Measurements from ENCODE around the gene ANKUB1.
A peak's percentile ranks its signal among the peaks of the same experiment; 100 is the strongest.

The ANKUB1 gene

DNA sequence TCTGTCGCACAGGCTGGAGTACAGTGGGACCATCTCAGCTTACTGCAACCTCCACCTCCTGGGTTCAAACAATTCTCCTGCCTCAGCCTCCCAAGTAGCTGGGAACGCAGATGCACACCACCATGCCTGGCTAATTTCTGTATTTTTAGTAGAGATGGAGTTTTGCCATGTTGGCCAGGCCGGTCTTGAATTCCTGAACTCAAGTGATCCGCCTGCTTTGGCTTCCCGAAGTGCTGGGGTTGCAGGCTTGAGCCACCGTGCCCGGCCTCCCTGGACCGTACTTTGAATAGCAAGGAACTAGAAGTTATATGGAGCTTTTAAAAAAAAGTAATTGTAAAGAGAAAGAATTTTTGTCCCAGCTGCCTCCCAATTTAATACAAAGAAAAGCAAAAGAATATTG lies 8.3 kb upstream of the ANKUB1 start:
- in situ Hi-C loops (cut with MboI; ENCODE audit: low sequenced_read_pairs), result no loop called here

DNA sequence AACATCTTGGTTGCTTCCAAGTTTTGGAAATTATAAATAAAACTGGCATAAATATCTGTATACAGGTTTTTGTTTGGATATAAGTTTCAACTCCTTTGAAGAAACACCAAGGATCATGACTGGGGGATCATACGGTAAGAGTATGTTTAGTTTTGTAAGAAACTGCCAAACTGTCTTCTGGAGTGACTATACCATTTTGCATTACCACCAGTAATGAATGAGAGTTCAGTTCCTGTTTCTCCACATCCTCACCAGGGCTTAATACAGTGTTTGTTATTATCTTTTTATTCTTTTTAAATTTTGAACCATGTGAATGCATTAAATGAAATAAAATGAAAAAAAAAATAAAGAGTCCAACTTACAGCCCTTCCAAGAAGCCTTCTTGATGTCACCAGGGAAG lies 3.7 kb upstream of the ANKUB1 start:
- Histone ChIP-seq H3K4me1 (peaks cover 19% of the 10 kb centered on the region), H3K27me3 (ENCODE audit: low read depth) (no peaks in the 10 kb centered on the region), H3K4me3 (no peak overlapping the region), H3K9me3 (no peaks in the 10 kb centered on the region), H3K36me3 (replicated peaks) (no peaks in the 10 kb centered on the region)
- no peak for DNase-seq (ENCODE audit: low spot score in 2 of 2)
- in situ Hi-C loops (cut with MboI; ENCODE audit: low sequenced_read_pairs), result no loop called here

More for the DNA sequence above, 8.3 kb upstream of the ANKUB1 start:
- H3K36me3 ChIP-seq (replicated peaks), result no peaks in the 10 kb centered on the region
- no peak overlapping the region for H3K4me3 ChIP-seq
- no peaks in the 10 kb centered on the region; the same call in 1 of the 2 replicates for H3K9me3 ChIP-seq
- no peak for DNase-seq (ENCODE audit: low spot score in 2 of 2)
- H3K27me3 ChIP-seq (ENCODE audit: low read depth), result no peaks in the 10 kb centered on the region
- no peaks in the 10 kb centered on the region for H3K4me1 ChIP-seq

DNA sequence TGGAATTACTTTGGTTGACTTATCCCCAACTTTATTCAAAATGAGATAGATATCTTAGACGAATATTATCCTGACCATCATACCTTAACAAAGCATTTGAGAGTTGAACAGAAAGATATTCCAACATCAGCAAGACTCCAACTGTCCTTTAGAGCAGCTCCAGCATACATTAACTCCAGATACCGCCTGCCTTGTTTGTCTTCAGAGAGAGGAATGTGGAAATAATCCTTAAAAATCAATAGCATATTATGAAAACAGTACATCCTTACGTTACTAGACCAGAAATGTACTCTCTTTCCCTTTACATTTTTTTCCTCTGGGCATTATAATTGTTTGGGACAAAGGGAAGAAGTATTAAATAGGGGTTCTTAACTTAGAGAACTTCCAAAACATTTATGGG lies 1.7 kb downstream of the ANKUB1 start:
- Histone ChIP-seq H3K27me3 (ENCODE audit: low read depth) (no peaks in the 10 kb centered on the region), H3K36me3 (replicated peaks) (no peaks in the 10 kb centered on the region), H3K9me3 (no peaks in the 10 kb centered on the region), H3K4me1 (peaks cover 32% of the 10 kb centered on the region), H3K4me3 (no peak overlapping the region; the same call in 1 of the 2 replicates)
- peak in 1 of 2 experiments; percentile 38 for DNase-seq (ENCODE audit: low spot score in 2 of 2)
- in situ Hi-C loops (cut with MboI; ENCODE audit: low sequenced_read_pairs), result no loop called here

DNA sequence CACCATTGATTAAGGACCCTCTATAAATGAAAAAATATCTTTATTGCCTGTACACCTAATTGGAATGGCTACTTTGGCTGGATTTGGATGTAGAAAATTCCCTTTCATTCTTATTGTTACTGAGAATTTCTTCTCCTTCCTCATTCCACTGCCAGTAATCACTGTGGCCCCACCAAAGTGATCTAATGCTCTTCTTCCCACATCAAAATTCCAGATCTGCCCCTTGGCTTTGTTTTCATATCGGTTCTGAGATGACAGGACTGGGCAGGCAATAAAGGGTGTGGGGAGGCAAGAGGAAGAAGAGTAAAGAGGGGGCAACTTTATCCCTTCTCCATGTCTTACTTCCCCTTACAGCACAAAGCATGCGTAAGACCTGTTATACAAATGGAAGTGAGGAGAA lies 2.1 kb downstream of the ANKUB1 start:
- Histone ChIP-seq H3K27me3 (ENCODE audit: low read depth) (no peaks in the 10 kb centered on the region), H3K4me1 (peaks cover 32% of the 10 kb centered on the region), H3K36me3 (replicated peaks) (no peaks in the 10 kb centered on the region), H3K9me3 (no peaks in the 10 kb centered on the region), H3K4me3 (no peak overlapping the region; the same call in 1 of the 2 replicates)
- no peak for DNase-seq (ENCODE audit: low spot score in 2 of 2)
- in situ Hi-C loops (cut with MboI; ENCODE audit: low sequenced_read_pairs), result no loop called here

DNA sequence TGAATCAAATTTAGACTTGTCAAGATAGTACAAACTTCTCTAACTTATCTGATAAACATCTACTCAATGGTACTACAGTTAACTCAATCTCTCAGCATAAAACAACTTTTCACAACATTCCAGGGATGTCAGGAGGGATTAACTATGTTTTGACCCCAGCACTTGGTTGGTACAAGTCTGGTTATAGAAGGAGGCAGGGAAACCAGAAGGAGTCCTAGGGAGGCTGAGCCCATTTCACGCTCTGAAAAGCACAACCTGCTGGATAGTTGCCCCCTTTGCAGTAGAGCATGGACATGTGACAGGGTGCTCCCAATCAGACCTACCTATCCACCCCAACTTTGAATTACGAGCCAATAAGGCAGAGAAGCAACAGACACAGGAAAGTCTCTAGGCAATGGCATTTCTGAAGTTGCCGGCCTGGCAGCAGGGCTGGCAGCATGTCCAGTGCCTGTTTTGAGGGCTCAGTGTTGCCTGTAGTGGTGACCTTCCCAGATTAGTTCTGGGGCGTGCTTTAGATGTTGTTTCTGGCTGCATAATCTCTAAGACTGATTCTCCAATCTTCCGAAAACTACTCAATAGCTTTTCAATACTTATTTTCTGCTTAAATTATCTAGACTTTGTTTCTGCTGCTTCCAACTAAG lies 8.2 kb downstream of the ANKUB1 start:
- DNase-seq (ENCODE audit: low spot score in 2 of 2), result peak; percentile 76 to 92
- no peaks in the 10 kb centered on the region for H3K36me3 ChIP-seq (replicated peaks)
- in situ Hi-C loops (cut with MboI; ENCODE audit: low sequenced_read_pairs), result no loop called here

DNA sequence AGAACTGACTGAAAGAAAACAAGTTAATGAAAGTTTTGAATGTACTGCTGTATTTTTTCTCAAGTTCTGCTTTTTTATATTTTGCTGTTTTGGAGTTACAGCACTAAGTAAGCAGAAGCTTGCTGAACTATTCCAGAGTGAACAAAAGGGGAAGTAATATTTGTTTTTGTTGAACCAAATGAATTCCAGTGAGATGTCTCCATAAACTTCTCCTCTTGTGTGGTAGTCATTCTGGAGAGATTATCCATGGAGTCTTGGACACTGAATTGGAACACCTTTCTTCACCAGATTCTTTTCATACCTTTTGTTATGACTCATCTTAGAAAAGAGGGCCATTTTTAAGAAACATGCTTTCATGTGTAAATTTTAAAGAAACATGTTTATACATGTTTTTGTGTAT lies 8.8 kb downstream of the ANKUB1 start:
- Histone ChIP-seq H3K36me3 (replicated peaks) (no peaks in the 10 kb centered on the region), H3K27me3 (ENCODE audit: low read depth) (no peaks in the 10 kb centered on the region), H3K4me3 (no peak overlapping the region), H3K4me1 (peaks cover 20% of the 10 kb centered on the region), H3K9me3 (no peaks in the 10 kb centered on the region)
- peak in 1 of 2 experiments; percentile 99 for DNase-seq (ENCODE audit: low spot score in 2 of 2)
- in situ Hi-C loops (cut with MboI; ENCODE audit: low sequenced_read_pairs), result no loop called here

More for the DNA sequence above, 8.2 kb downstream of the ANKUB1 start:
- Histone ChIP-seq H3K9me3 (no peaks in the 10 kb centered on the region), H3K27me3 (ENCODE audit: low read depth) (no peaks in the 10 kb centered on the region), H3K4me3 (no peak overlapping the region), H3K4me1 (peaks cover 20% of the 10 kb centered on the region)

DNA sequence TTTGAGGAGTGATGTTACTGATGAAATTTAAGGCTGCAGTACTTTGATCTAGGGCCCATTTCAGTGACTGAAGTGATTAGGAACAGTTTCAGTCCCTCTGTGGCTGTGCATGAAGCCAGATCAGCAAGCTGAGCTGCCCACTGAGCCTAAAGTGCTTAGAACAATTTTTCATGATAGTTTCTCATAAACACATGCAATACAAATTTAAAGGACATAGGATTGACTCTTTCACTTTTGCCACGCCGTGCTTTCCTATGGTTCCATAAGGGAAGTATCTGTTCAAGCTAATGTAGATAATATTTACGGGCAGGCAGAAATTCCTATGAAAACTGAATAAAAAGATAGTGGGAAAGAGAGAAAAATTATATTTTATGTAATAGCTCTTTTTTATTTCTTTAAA lies 10.6 kb downstream of the ANKUB1 start:
- Histone ChIP-seq H3K9me3 (no peaks in the 10 kb centered on the region), H3K4me1 (peaks cover 20% of the 10 kb centered on the region), H3K27me3 (ENCODE audit: low read depth) (no peaks in the 10 kb centered on the region), H3K4me3 (no peak overlapping the region), H3K36me3 (replicated peaks) (no peaks in the 10 kb centered on the region)
- in situ Hi-C loops (cut with MboI; ENCODE audit: low sequenced_read_pairs), result no loop called here
- no peak for DNase-seq (ENCODE audit: low spot score in 2 of 2)

DNA sequence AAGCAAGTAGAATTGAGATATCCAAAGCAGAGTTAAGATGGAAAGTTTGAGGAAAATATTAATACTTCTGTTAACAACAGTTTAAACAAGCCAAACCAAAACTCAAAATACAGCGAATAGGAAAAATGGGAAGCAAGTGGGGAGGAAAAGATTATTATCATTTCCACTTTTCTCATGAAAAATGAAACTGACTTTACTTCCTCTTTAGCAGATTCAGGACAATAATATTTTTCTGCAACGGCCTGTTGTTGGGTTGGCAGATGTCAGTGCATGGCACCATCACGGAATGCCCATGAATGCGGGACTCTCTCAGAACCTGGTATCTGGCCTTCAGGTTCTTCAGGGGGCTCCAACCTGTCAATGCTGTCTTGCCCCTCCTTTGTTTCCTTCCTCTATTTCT lies 11.1 kb downstream of the ANKUB1 start:
- Histone ChIP-seq H3K4me3 (no peak overlapping the region), H3K9me3 (no peaks in the 10 kb centered on the region), H3K36me3 (replicated peaks) (no peaks in the 10 kb centered on the region), H3K27me3 (ENCODE audit: low read depth) (no peaks in the 10 kb centered on the region), H3K4me1 (peaks cover 20% of the 10 kb centered on the region)
- in situ Hi-C loops (cut with MboI; ENCODE audit: low sequenced_read_pairs), result no loop called here
- no peak for DNase-seq (ENCODE audit: low spot score in 2 of 2)

DNA sequence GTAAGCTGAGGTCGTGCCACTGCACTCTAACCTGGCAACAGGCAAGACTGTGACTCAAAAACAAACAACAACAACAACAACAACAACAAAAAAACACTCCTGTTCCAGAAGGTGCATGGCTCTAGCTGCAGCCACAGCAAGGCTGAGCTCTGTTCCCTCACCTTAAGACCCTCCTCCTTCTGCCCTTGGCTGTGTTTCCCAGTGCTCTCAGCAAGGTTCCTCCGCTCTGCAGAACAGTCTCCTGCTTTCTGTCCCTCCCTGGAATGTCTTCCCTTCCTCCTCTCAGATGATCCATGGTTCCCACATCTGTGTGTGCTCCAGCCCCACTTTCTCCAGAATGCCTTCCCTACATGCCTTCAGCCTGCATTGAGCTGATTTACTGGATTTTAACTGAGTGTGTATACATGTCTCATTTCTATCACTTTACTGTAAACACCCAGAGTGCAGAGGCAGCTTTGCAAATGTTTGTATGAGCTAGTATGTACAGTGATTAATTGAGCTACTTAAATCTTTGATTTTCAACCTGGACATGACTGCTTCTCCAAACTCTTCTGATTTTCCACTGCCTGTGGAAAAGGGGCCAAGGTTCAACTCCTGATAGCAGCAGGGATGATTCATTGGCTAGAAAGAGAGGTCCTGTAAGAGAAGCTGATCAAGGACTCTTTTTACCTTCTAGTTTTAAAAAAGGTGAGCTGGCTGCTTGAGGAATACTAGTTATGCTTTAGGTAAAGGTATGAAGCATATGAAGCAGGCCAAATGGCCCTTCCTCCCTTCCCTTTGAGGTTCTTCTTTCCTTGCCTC lies 14.7 kb downstream of the ANKUB1 start:
- H3K27me3 ChIP-seq (ENCODE audit: low read depth), result no peaks in the 10 kb centered on the region
- in situ Hi-C loops (cut with MboI; ENCODE audit: low sequenced_read_pairs), result no loop called here
- H3K4me1 ChIP-seq, result peaks cover 1% of the 10 kb centered on the region
- no peak overlapping the region for H3K4me3 ChIP-seq
- no peaks in the 10 kb centered on the region for H3K36me3 ChIP-seq (replicated peaks)
- no peaks in the 10 kb centered on the region for H3K9me3 ChIP-seq
- no peak for DNase-seq (ENCODE audit: low spot score in 2 of 2)

DNA sequence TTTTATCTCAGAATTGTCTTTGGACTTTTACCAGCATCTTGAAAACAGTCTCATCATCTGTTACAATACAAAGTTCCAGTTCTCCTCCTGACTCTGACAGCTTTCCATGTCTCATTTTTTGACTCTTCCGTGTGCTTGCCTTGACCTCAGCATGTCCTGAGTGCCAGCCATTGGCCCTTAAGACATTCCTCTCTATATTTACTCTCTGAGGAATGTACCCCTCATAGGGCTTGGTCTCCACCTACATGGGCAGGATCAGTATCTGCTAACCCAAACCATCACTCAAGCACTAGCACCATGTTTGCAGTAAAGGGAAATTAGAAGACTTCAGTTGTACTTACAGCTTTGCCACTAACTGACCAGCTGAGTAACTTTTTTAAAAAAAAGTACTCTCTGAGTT lies 16.2 kb downstream of the ANKUB1 start:
- DNase-seq (ENCODE audit: low spot score in 2 of 2), result no peak
- no peaks in the 10 kb centered on the region for H3K27me3 ChIP-seq (ENCODE audit: low read depth)
- H3K4me1 ChIP-seq, result no peaks in the 10 kb centered on the region
- H3K9me3 ChIP-seq, result no peaks in the 10 kb centered on the region
- H3K4me3 ChIP-seq, result no peak overlapping the region
- no peaks in the 10 kb centered on the region for H3K36me3 ChIP-seq (replicated peaks)
- in situ Hi-C loops (cut with MboI; ENCODE audit: low sequenced_read_pairs), result no loop called here

DNA sequence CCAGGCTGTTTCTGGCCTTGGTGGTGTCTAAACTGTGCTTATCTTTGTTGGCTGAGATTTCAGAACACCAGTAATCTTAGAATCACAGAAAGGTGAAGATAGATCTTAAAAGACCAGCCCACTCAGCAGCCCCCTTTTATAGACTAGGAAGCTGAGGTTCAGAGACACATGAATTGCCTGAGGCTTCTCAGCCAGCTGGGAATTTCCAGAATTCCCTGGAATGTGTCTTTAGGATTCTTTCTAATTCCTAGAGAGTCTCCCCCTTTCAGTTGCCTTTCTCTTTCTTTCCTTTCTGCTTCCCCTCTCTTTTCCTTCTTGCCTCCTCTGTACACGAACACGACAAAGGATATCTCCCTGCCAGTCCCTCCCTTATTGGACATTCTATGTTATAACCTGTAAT lies 19.5 kb downstream of the ANKUB1 start:
- no peaks in the 10 kb centered on the region for H3K9me3 ChIP-seq
- H3K4me1 ChIP-seq, result no peaks in the 10 kb centered on the region
- in situ Hi-C loops (cut with MboI; ENCODE audit: low sequenced_read_pairs), result no loop called here
- H3K27me3 ChIP-seq (ENCODE audit: low read depth), result no peaks in the 10 kb centered on the region
- no peak for DNase-seq (ENCODE audit: low spot score in 2 of 2)
- H3K36me3 ChIP-seq (replicated peaks), result no peaks in the 10 kb centered on the region
- no peak overlapping the region for H3K4me3 ChIP-seq

DNA sequence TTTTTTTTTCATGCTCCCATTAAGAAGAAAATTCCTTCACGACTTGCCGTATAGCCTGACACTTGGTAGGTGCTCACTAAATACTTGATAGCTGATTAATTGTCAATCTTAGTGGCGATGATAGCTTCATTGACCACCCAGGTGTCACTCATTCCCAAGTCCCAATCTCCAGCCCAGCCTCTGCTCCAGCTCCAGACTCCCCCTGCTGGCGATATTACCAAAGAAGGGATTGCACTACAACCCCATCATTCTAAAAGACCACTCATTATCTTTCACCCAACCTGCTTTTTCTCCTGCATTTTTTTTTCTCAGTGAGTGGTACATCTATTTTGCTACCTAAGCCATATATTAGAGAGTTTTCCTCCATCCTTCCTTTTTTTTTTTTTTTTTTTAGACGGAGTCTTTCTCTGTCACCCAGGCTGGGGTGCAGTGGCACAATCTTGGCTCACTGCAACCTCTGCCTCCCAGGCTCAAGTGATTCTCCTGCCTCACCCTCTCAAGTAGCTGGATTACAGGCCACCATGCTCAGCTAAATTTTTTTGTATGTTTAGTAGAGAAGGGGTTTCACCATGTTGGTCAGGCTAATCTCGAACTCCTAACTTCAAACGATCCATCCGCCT lies 20.6 kb downstream of the ANKUB1 start:
- peak; percentile 62 to 87 for DNase-seq (ENCODE audit: low spot score in 2 of 2)
- Histone ChIP-seq H3K4me1 (no peaks in the 10 kb centered on the region), H3K4me3 (no peak overlapping the region), H3K27me3 (ENCODE audit: low read depth) (no peaks in the 10 kb centered on the region), H3K9me3 (no peaks in the 10 kb centered on the region), H3K36me3 (replicated peaks) (no peaks in the 10 kb centered on the region)
- in situ Hi-C loops (cut with MboI; ENCODE audit: low sequenced_read_pairs), result no loop called here

DNA sequence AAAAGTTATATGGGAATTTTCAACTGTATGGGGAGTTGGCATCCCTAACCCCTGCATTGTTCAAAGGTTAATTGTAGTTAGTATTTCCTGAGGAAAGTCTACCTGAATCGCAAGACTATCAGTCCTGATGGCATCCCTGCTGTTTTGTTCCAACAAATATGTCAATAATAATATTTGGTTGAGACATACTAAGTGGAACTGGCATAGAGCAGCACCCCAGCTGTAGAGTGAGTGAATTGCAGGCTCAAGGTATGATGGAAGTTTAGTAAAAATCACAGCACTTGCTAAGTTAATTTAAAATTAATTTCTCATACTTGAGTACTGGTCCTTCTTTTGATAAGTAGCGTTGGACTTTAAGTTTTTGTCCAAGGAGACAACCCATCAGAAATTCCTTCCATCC lies 22.1 kb downstream of the ANKUB1 start:
- H3K9me3 ChIP-seq, result no peaks in the 10 kb centered on the region
- in situ Hi-C loops (cut with MboI; ENCODE audit: low sequenced_read_pairs), result no loop called here
- no peaks in the 10 kb centered on the region for H3K4me1 ChIP-seq
- no peaks in the 10 kb centered on the region for H3K36me3 ChIP-seq (replicated peaks)
- no peaks in the 10 kb centered on the region for H3K27me3 ChIP-seq (ENCODE audit: low read depth)
- H3K4me3 ChIP-seq, result no peak overlapping the region
- no peak for DNase-seq (ENCODE audit: low spot score in 2 of 2)

DNA sequence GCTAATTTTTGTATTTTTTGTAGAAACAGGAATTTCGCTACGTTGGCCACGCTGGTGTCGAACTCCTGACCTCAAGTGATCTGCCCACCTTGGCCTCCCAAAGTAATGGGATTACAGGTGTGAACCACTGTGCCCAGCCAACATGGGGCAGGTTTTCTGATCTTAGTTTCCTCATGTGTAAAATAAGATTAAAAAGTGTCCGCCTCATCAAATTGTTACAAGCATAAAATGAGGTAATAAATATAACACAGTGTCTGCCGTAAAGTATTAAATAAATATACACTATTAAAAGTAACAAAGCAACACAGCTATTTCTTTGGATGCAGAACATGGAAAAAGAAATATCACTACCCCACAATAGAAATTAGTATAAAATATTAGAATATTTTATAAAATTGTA lies 23.6 kb downstream of the ANKUB1 start:
- H3K9me3 ChIP-seq, result no peaks in the 10 kb centered on the region

More for the DNA sequence above, 23.6 kb downstream of the ANKUB1 start:
- in situ Hi-C loops (cut with MboI; ENCODE audit: low sequenced_read_pairs), result no loop called here
- Histone ChIP-seq H3K4me3 (no peak overlapping the region), H3K27me3 (ENCODE audit: low read depth) (no peaks in the 10 kb centered on the region), H3K4me1 (no peaks in the 10 kb centered on the region), H3K36me3 (replicated peaks) (no peaks in the 10 kb centered on the region)
- no peak for DNase-seq (ENCODE audit: low spot score in 2 of 2)
